Measurements from ENCODE around the gene LLGL1. TPM values are rescaled to one million over a fixed set of nuclear protein-coding genes. Genes with fewer than 3 reads are reported as not detected.
"Not testable (repeated sequence)": the region's sequence is repeated elsewhere in the genome, so short reads cannot be mapped to it uniquely, and the experiment has no call there.

LLGL1 gene
- total RNA-seq, 1 donor from 2014 or later, result 25.3 TPM

DNA sequence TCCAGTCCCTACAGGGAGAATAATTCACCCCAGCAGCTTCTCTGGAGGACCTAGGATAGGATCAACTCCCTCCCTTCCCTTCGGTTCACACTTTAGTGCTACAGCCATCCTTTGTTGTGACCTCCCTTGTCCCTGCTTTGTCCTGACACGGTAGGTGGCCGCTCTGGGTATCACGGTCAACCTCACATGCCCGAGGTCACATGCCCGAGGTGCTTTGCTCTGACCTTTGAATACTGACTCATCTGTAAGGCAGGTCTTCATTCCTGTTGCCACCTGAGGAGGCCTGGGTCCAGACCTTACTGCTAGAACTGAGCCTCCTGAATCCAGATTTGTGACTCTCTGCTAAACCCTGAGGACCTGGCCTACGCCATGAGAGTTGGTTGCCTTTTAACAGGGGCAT lies 22.1 kb upstream of the LLGL1 start:
- H3K4me1 ChIP-seq, result peaks cover 0 to 8% of the 10 kb centered on the region in 2 donors
- H3K36me3 ChIP-seq, result peaks cover 47 to 75% of the 10 kb centered on the region in 2 donors
- no peaks in the 10 kb centered on the region for H3K9me3 ChIP-seq
- TF ChIP-seq, protein P1, sequence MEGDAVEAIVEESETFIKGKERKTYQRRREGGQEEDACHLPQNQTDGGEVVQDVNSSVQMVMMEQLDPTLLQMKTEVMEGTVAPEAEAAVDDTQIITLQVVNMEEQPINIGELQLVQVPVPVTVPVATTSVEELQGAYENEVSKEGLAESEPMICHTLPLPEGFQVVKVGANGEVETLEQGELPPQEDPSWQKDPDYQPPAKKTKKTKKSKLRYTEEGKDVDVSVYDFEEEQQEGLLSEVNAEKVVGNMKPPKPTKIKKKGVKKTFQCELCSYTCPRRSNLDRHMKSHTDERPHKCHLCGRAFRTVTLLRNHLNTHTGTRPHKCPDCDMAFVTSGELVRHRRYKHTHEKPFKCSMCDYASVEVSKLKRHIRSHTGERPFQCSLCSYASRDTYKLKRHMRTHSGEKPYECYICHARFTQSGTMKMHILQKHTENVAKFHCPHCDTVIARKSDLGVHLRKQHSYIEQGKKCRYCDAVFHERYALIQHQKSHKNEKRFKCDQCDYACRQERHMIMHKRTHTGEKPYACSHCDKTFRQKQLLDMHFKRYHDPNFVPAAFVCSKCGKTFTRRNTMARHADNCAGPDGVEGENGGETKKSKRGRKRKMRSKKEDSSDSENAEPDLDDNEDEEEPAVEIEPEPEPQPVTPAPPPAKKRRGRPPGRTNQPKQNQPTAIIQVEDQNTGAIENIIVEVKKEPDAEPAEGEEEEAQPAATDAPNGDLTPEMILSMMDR (IDR thresholded peaks at IDR 0.05), result no peak
- H3K4me3 ChIP-seq, result no peak overlapping the region
- H3K27ac ChIP-seq, result no peak overlapping the region
- intact Hi-C loops (cut with DNase I), result no loop called here
- no peak for DNase-seq (ENCODE audit: low spot score in 2 of 2)
- no peaks in the 10 kb centered on the region for H3K27me3 ChIP-seq

DNA sequence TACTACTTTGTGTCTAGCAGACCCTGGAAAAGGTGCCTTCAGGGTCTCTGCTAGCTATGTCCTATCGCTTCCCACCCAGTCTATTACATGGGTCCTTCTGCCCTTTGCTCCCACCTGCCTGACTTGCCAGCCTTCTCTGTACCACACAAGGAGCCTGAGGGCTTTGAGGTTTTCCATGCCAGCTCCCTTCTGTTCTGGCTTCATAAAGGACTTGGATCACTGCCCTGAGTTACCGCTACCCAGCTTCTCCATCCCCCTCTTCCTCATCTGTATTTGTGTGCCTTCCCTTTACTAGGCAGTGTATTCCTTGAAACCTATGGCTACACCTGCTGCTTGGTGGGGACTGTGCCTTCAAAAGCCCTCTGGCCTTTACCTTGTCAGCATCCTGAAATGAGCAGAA lies 19.6 kb upstream of the LLGL1 start:
- TF ChIP-seq, protein P1 (IDR thresholded peaks at IDR 0.05), result no peak
- no peak for DNase-seq (ENCODE audit: low spot score in 2 of 2)
- intact Hi-C loops (cut with DNase I), result no loop called here
- Histone ChIP-seq H3K4me1 (no peaks in the 10 kb centered on the region), H3K9me3 (no peaks in the 10 kb centered on the region), H3K36me3 (peaks cover 68 to 88% of the 10 kb centered on the region in 2 donors), H3K27me3 (no peaks in the 10 kb centered on the region), H3K4me3 (no peak overlapping the region), H3K27ac (no peak overlapping the region)

DNA sequence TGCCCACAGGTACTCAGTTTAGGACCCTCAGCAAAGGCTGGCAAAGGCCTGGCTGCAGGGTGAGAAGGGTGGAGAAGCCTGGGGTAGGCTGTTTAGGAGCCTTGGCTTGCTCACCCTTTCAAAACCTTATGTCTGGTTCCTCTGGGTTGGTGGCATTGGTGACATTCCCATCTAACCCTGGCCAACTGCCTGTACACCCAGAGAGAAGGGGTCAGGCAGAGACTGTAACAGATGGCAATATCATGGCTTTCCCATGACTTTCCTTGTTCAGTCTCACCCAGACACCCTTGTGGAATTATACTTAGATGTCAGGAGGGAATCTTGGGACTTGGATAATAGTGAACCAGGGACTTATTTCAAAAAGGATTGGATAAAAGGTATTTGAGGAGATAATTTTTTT lies 18.5 kb upstream of the LLGL1 start:
- no peak for DNase-seq (ENCODE audit: low spot score in 2 of 2)
- Histone ChIP-seq H3K9me3 (no peaks in the 10 kb centered on the region), H3K36me3 (peaks cover 67 to 83% of the 10 kb centered on the region in 2 donors), H3K27ac (no peak overlapping the region), H3K4me1 (no peaks in the 10 kb centered on the region), H3K4me3 (no peak overlapping the region), H3K27me3 (no peaks in the 10 kb centered on the region)
- intact Hi-C loops (cut with DNase I), result no loop called here
- TF ChIP-seq, protein P1 (IDR thresholded peaks at IDR 0.05), result no peak

DNA sequence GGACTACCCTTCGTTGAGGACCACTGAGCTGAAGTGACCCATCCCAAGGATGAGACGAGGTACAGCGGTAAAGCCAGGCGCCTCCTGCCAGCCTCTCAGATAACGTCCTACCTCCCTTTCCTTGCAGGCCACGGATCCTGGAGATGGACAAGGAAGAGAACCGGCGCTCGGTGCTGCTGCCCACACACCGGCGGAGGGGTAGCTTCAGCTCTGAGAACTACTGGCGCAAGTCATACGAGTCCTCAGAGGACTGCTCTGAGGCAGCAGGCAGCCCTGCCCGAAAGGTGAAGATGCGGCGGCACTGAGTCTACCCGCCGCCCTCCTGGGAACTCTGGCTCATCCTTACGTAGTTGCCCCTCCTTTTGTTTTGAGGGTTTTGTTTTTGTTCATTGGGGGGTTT lies 17.3 kb upstream of the LLGL1 start:
- DNase-seq (ENCODE audit: low spot score in 2 of 2), result no peak
- Histone ChIP-seq H3K27ac (no peak overlapping the region), H3K27me3 (no peaks in the 10 kb centered on the region), H3K36me3 (peaks cover 63 to 72% of the 10 kb centered on the region in 2 donors), H3K4me1 (no peaks in the 10 kb centered on the region), H3K9me3 (no peaks in the 10 kb centered on the region), H3K4me3 (no peak overlapping the region)
- intact Hi-C loops (cut with DNase I), result no loop called here
- TF ChIP-seq, protein P1 (IDR thresholded peaks at IDR 0.05), result no peak

DNA sequence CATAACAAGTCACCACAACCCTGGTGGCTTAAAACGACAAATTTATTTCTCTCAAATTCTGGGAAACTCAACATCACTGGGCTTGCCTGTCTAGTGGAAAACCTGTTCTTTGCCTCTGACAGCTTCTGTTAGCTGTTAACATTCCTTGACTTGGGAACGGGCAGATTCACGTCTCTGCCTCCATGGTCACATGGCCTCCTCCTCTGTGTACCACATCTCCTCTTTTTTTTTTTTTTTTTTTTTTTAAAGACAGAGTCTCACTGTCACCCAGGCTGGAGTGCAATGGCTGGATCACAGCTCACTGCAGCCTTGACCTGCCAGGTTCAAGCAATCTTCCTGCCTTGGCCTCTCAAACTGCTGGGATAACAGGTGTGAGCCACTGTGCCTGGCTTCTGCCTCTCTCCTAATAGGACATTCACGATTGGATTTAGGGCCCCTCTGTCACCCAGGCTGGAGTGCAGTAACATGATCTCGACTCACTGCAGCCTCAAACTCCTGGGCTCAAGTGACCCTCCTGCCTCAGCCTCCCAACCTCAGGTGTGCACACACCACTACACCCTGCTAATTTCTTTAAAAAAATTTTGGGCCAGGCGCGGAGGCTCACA lies 11.7 kb upstream of the LLGL1 start:
- DNase-seq (ENCODE audit: low spot score in 2 of 2), result no peak
- Histone ChIP-seq H3K4me1 (peaks cover under 1 to 5% of the 10 kb centered on the region in 2 donors), H3K36me3 (peaks cover 23 to 26% of the 10 kb centered on the region in 2 donors), H3K4me3 (no peak overlapping the region), H3K27ac (no peak overlapping the region), H3K27me3 (no peaks in the 10 kb centered on the region), H3K9me3 (no peaks in the 10 kb centered on the region)
- TF ChIP-seq, protein P1 (IDR thresholded peaks at IDR 0.05), result no peak
- intact Hi-C loops (cut with DNase I), result no loop called here

DNA sequence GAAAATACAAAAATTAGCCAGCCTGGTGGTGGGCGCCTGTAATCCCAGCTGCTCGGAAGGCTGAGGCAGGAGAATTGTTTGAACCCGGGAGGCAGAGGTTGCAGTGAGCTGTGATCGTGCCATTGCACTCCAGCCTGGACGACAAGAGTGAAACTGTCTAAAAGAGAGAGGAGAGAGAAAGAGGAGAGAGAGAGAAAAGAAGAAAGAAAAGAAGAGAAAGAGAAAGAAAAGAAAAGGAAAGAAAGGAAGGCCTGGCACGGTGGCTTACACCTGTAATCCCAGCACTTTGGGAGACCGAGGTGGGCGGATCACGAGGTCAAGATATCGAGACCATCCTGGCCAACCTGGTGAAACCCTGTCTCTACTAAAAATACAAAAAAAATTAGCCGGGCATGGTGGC lies 8.5 kb upstream of the LLGL1 start:
- DNase-seq (ENCODE audit: low spot score in 2 of 2), result not testable (repeated sequence)

More for the DNA sequence above, 8.5 kb upstream of the LLGL1 start:
- H3K4me3 ChIP-seq, H3K36me3 ChIP-seq, H3K4me1 ChIP-seq, H3K27ac ChIP-seq, H3K27me3 ChIP-seq, H3K9me3 ChIP-seq: not testable (repeated sequence)
- intact Hi-C loops (cut with DNase I), result loop anchor here (5.0 kb wide), 1 partner anchor 40 kb away; the partner anchor contains the start of gene FLII
